Activated effector memory CD4-positive, alpha-beta T cell treated with anti-CD3 and anti-CD28 coated beads, Interleukin-2, amount 50 U/mL, for 16 hours (primary cell): ENCODE results near the gene FRG2B.
"Not testable (repeated sequence)": the region's sequence is repeated elsewhere in the genome, so short reads cannot be mapped to it uniquely, and the experiment has no call there.

Experiments
- DNase-seq: peaks from one replicate; pipeline ENCODE4 v3.0.0-alpha.2; 2020

Gene FRG2B

GRCh38 chr10:133626695-133627094 is at the start of gene FRG2B:
TSS of gene FRG2B (minus strand) at chr10:133626795. CDS start at chr10:133626742, 53 bp downstream.
- DNase-seq: not testable (repeated sequence)

- DNase-seq: not testable (repeated sequence)
These were observed 40.9 kb upstream of the FRG2B start for GRCh38 chr10:133667446-133667845.

- DNase-seq: not testable (repeated sequence)
These were observed 37.1 kb upstream of the FRG2B start for GRCh38 chr10:133663544-133664160.

- not testable (repeated sequence) for DNase-seq
These were observed 34.5 kb upstream of the FRG2B start for GRCh38 chr10:133661122-133661521.

- not testable (repeated sequence) for DNase-seq
These were observed 33.9 kb upstream of the FRG2B start for GRCh38 chr10:133660516-133660915.

GRCh38 chr10:133657276-133657675 is 30.7 kb upstream of the FRG2B start:
- not testable (repeated sequence) for DNase-seq

GRCh38 chr10:133648872-133649455 is 22.4 kb upstream of the FRG2B start:
- DNase-seq: not testable (repeated sequence)

GRCh38 chr10:133647075-133647748 is 20.6 kb upstream of the FRG2B start:
- DNase-seq: not testable (repeated sequence)

- not testable (repeated sequence) for DNase-seq
These were observed 11.2 kb upstream of the FRG2B start for GRCh38 chr10:133637846-133638235.

GRCh38 chr10:133637202-133637845 is 10.7 kb upstream of the FRG2B start:
- DNase-seq: not testable (repeated sequence)

GRCh38 chr10:133630723-133631249 is 4.2 kb upstream of the FRG2B start:
- DNase-seq: not testable (repeated sequence)

- not testable (repeated sequence) for DNase-seq
These were observed 4.1 kb downstream of the FRG2B start for GRCh38 chr10:133622544-133622943.

- no peak for DNase-seq
These were observed 7.7 kb downstream of the FRG2B start for GRCh38 chr10:133618851-133619250.

- no peak for DNase-seq
These were observed 9.4 kb downstream of the FRG2B start for GRCh38 chr10:133617196-133617595.

- DNase-seq: no peak
These were observed 10.0 kb downstream of the FRG2B start for GRCh38 chr10:133616371-133617130.

- DNase-seq: no peak
These were observed 11.6 kb downstream of the FRG2B start for GRCh38 chr10:133614830-133615580.

- no peak for DNase-seq
These were observed 12.9 kb downstream of the FRG2B start for GRCh38 chr10:133613699-133614098.

GRCh38 chr10:133611079-133611478 is 15.5 kb downstream of the FRG2B start:
- no peak for DNase-seq

- DNase-seq: no peak
These were observed 17.7 kb downstream of the FRG2B start for GRCh38 chr10:133608855-133609254.

- not testable (repeated sequence) for DNase-seq
These were observed 23.2 kb downstream of the FRG2B start for GRCh38 chr10:133603434-133603833.

- DNase-seq: no peak
These were observed 25.9 kb downstream of the FRG2B start for GRCh38 chr10:133600657-133601056.

- DNase-seq: not testable (repeated sequence)
These were observed 26.7 kb downstream of the FRG2B start for GRCh38 chr10:133599869-133600268.
